Activated CD8-positive, alpha-beta T cell treated with anti-CD3 and anti-CD28 coated beads for 36 hours (primary cell): ENCODE results near the gene IL17REL. TPM values are rescaled to one million over a fixed set of nuclear protein-coding genes. Genes with fewer than 3 reads are reported as not detected.

Experiments used
- ATAC-seq: fragments of 200-7000 bp; cut with Tn5 transposase; one replicate; pipeline ENCODE4 v1.10.0; 2021; ENCODE audit warnings: mild to moderate bottlenecking, moderate library complexity
- CTCF ChIA-PET: fragments of 350-600 bp; sonication (Branson Sonifier 250); formaldehyde crosslinking; loops from one replicate; lab custom pipeline; 2021; ENCODE audit warnings: antibody characterized with exemption; lab: Charles Lee
- POLR2A ChIA-PET: fragments of 350-600 bp; sonication (Branson Sonifier 250); formaldehyde crosslinking; loops from one replicate; lab custom pipeline; 2021; ENCODE audit warnings: antibody characterized with exemption; lab: Charles Lee
- DNase-seq: peaks from one replicate; pipeline ENCODE4 v3.0.0-alpha.2; 2020
- H3K27ac Mint-ChIP-seq: one replicate; pipeline ENCODE4 v1.8.0; 2021; ENCODE audit warnings: mild to moderate bottlenecking, mixed read lengths
- H3K27me3 Mint-ChIP-seq: one replicate; pipeline ENCODE4 v1.8.0; 2021; ENCODE audit warnings: mixed read lengths
- H3K36me3 Mint-ChIP-seq: one replicate; pipeline ENCODE4 v1.8.0; 2021; ENCODE audit warnings: low read depth, mixed read lengths
- H3K4me1 Mint-ChIP-seq: one replicate; pipeline ENCODE4 v1.8.0; 2021; ENCODE audit warnings: low read depth, mixed read lengths
- H3K4me3 Mint-ChIP-seq: one replicate; pipeline ENCODE4 v1.8.0; 2021; ENCODE audit warnings: mild to moderate bottlenecking, moderate library complexity, mixed read lengths
- H3K9me3 Mint-ChIP-seq: one replicate; pipeline ENCODE4 v1.8.0; 2021; ENCODE audit warnings: mixed read lengths
- intact Hi-C: fragments of 100-400 bp; cut with micrococcal nuclease; formaldehyde crosslinking; loops from one replicate; pipeline ENCODE4 v1.10.0; 2022
- total RNA-seq, 2 experiments: library from RNA; stranded (reverse); gene quantifications; one replicate each; pipeline ENCODE4 v1.2.3, GENCODE V29; 2021
- TF ChIP-seq, protein P1 (sequence below): fragments of 200-600 bp; IDR thresholded peaks from one replicate; pipeline ENCODE4 v1.8.0; 2022; ENCODE audit warnings: antibody characterized with exemption, mild to moderate bottlenecking

Gene IL17REL
- total RNA-seq, 2 experiments from 2014 or later: 0.14 TPM; not detected in 1

DNA sequence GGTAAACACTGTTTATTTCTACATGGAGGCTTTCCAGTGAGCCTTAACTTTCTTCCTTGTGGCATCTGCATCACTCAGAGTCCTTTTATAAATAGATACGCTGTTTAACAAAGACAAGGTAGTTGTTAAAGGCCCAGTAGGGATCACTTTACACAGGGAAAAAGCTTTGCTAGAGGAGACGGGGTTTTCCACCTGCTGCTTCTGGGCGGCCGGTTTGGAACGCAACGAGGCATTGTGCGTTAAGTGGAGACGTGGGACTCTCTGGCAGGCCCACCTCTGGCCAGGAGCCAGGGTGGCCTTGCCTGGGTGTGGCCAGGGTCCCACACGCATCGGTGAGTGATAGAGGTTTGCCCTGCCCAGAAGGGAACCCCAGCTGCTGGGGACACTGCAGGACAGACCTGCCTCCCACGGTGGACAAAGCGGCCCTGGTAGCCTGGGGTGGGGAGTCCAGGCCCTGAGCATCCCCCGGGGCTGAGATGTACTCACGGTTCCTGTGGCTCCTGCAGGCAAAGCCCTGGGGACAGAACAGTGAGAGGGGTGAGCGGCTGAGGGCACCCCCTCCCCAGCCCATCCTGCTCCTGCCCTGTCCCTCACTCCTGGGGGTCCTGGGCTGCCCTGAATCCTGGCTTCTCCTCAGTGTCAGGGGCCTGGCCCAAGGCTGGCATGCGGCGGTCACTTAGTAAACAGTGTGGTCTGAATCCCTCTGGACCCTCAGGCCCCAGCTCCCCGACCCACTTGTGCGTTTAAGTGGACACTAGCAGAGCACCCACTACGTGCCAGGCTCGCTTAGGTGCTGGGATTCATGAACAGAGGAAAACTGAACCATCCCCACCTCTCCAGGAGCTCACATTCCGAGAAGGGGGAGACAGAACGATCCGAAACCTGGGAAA is 4.2 kb downstream of the IL17REL start:
- no peak for ATAC-seq
- Mint-ChIP-seq H3K27ac (no peak overlapping the region), H3K9me3 (no peaks in the 10 kb centered on the region), H3K4me1 (peaks cover 24% of the 10 kb centered on the region), H3K36me3 (no peaks in the 10 kb centered on the region), H3K27me3 (peaks cover 3% of the 10 kb centered on the region), H3K4me3 (no peak overlapping the region)
- intact Hi-C loops: no loop called here
- CTCF ChIA-PET: no interaction called here
- POLR2A ChIA-PET: no interaction called here
- TF ChIP-seq, protein P1, sequence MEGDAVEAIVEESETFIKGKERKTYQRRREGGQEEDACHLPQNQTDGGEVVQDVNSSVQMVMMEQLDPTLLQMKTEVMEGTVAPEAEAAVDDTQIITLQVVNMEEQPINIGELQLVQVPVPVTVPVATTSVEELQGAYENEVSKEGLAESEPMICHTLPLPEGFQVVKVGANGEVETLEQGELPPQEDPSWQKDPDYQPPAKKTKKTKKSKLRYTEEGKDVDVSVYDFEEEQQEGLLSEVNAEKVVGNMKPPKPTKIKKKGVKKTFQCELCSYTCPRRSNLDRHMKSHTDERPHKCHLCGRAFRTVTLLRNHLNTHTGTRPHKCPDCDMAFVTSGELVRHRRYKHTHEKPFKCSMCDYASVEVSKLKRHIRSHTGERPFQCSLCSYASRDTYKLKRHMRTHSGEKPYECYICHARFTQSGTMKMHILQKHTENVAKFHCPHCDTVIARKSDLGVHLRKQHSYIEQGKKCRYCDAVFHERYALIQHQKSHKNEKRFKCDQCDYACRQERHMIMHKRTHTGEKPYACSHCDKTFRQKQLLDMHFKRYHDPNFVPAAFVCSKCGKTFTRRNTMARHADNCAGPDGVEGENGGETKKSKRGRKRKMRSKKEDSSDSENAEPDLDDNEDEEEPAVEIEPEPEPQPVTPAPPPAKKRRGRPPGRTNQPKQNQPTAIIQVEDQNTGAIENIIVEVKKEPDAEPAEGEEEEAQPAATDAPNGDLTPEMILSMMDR: no peak
- DNase-seq: no peak

DNA sequence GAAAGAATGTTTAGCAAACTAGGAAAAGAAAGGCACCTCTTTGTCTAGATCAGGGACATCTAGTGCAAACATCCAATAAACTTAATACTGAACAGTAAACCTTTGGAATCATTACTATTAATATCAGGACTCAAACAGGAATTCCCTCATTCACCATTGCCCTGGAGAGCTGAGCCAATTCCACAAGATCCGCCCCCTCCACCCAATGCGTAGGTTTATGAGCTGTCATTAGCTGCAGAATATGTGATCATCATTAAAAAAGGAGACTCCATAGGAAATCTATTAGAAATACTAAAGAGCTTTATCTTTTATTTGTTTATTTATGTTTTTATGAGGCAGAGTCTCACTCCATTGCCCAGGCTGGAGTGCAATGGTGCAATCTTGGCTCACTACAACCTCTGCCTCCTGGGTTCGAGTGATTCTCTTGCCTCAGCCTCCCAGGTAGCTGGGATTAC is 5.5 kb downstream of the IL17REL start:
- Mint-ChIP-seq H3K36me3 (no peaks in the 10 kb centered on the region), H3K4me3 (no peak overlapping the region), H3K4me1 (peaks cover 17% of the 10 kb centered on the region), H3K27me3 (peaks cover 3% of the 10 kb centered on the region), H3K27ac (no peak overlapping the region), H3K9me3 (no peaks in the 10 kb centered on the region)
- ChIA-PET POLR2A (no interaction called here), CTCF (interaction anchor here (1.0 to 1.8 kb wide), 4 partner anchors 15 to 27 kb away, joined by 3 to 6 read pairs (median 4); no protein-coding TSS in a partner anchor)
- DNase-seq: no peak
- intact Hi-C loops: no loop called here
- no peak for ATAC-seq
- TF ChIP-seq, protein P1: no peak

DNA sequence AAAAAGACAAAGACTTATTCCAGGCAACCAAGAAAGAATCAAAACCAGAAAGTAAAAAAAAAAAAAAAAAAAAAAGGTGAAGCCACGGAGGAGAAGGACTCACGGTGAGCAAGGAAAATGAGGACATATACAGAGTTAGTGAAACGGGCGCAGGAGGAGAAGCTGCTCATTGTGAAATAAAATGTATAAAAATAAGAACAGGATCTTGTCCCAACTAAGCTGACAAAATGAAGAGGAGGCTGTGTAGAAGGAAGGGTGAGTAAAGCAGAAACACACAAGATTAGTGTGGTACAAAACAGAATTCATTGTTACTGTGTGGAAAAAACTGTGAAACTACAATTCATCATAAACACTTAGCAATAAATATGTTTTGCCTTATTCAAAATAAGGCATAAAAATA is 7.6 kb downstream of the IL17REL start:
- TF ChIP-seq, protein P1: no peak
- Mint-ChIP-seq H3K27me3 (peaks cover 5% of the 10 kb centered on the region), H3K27ac (no peak overlapping the region), H3K9me3 (no peaks in the 10 kb centered on the region), H3K4me1 (peaks cover 4% of the 10 kb centered on the region), H3K4me3 (no peak overlapping the region), H3K36me3 (no peaks in the 10 kb centered on the region)
- CTCF ChIA-PET: interaction anchor here (1.1 to 4.3 kb wide), 4 partner anchors 11 to 81 kb away, joined by 3 to 21 read pairs (median 12); partner anchors contain the start of gene MLC1
- DNase-seq: no peak
- intact Hi-C loops: no loop called here
- no peak for ATAC-seq
- POLR2A ChIA-PET: interaction anchor here (0.9 kb wide), 1 partner anchor 15 kb away, joined by 3 read pairs; no protein-coding TSS in a partner anchor

DNA sequence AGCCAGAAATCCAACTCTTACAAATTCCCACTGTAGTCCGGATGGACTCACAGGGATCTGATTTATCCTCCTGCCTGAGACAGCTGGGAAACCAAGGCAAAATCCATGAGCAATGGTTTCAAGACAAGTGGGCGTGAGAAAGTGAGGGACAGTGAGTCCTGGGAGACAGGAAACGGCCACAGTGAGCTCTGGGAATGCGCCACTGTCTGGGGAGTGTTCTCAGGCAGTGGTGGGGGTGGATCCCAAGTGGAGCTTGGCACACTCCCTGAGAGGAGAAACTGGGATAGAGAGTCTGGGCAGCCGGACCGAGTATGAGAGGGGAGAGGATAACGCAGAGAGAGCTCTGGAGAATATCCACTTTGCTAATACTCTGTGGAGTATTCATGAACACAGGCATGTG is 9.8 kb downstream of the IL17REL start:
- intact Hi-C loops: no loop called here
- TF ChIP-seq, protein P1: no peak
- H3K36me3 Mint-ChIP-seq: no peaks in the 10 kb centered on the region
- no peak overlapping the region for H3K27ac Mint-ChIP-seq
- H3K4me1 Mint-ChIP-seq: peaks cover 10% of the 10 kb centered on the region
- ATAC-seq: no peak
- H3K27me3 Mint-ChIP-seq: peaks cover 11% of the 10 kb centered on the region
- H3K9me3 Mint-ChIP-seq: no peaks in the 10 kb centered on the region
- ChIA-PET POLR2A (interaction anchor here (1.2 kb wide), 2 partner anchors 14 to 16 kb away, joined by 3 read pairs; no protein-coding TSS in a partner anchor), CTCF (interaction anchor here (1.6 to 4.3 kb wide), 2 partner anchors 23 to 27 kb away, joined by 5 to 21 read pairs; no protein-coding TSS in a partner anchor)
- no peak for DNase-seq
- no peak overlapping the region for H3K4me3 Mint-ChIP-seq
